ENCODE data around the gene ATP8A2. TPM values are rescaled to one million over a fixed set of nuclear protein-coding genes. Genes with fewer than 3 reads are reported as not detected.

Gene ATP8A2
- total and polyA plus RNA-seq, 9 of the 15 experiments (the other 6 are each of a cell fraction or from before 2014, with no cell fraction given) = under 0.01 to 0.33 (median 0.06) TPM; not detected in 4

DNA sequence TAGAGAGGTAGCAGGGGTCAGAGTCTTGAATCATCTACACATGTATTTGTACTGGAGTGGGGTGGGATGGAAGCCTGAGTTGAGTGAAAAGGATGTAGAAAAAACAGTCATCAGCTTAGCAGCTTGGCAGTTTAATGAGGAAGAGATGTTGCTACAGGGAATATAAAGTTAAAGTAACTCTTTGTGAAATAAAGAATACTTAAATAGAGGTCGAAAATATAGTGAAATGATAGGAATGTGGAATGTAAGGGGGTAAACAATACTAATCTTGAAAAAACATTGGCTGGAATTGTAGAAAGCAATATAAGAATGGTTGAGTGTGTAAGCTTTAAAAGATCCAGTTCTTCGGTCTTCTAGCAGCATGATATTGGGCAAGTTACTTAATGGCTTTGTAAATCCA, 47.7 kb upstream of the ATP8A2 start (continued):
- no peak for TF ChIP-seq HNRNPLL (IDR thresholded peaks at IDR 0.05; ENCODE audit: low read depth, low read length, poor library complexity, severe bottlenecking)
- TF ChIP-seq, protein P1, sequence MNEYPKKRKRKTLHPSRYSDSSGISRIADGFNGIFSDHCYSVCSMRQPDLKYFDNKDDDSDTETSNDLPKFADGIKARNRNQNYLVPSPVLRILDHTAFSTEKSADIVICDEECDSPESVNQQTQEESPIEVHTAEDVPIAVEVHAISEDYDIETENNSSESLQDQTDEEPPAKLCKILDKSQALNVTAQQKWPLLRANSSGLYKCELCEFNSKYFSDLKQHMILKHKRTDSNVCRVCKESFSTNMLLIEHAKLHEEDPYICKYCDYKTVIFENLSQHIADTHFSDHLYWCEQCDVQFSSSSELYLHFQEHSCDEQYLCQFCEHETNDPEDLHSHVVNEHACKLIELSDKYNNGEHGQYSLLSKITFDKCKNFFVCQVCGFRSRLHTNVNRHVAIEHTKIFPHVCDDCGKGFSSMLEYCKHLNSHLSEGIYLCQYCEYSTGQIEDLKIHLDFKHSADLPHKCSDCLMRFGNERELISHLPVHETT (CRISPR knock-in tag; conservative IDR thresholded peaks at IDR 0.05 in 1 of 2, IDR thresholded peaks at IDR 0.05 in 1 of 2) = no peak
- TF ChIP-seq, protein P2, sequence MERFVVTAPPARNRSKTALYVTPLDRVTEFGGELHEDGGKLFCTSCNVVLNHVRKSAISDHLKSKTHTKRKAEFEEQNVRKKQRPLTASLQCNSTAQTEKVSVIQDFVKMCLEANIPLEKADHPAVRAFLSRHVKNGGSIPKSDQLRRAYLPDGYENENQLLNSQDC (CRISPR knock-in tag; IDR thresholded peaks at IDR 0.05) = no peak

DNA sequence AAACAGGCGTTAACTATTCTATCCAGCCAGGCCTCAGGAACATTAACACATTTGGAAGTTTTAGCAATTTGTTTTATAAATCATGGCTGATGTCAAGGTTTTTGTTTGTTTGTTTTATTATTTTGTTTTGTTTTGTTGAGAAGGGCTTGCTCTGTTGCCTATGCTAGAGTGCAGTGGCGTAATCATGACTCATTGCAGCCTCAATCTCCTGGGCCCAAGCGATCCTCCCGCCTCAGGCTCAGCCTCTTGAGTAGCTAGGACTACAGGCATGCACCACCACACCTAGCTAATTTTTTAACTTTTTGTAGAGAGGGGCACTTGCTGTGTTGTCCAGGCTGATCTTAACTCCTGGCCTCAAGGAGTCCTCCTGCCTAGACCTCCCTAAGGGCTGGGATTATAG, 42.1 kb upstream of the ATP8A2 start:
- 0 out of 2 replicates have a peak, but pooled peaks have one; percentile 18 for TF ChIP-seq FOSL1 (tag; conservative IDR thresholded peaks at IDR 0.05)
- no peak for TF ChIP-seq KLF13 (tag; IDR thresholded peaks at IDR 0.05; ENCODE audit: borderline replicate concordance, low read depth)
- TF ChIP-seq STAT5B (CRISPR knock-in tag; IDR thresholded peaks at IDR 0.05) = no peak
- TF ChIP-seq, protein P3, sequence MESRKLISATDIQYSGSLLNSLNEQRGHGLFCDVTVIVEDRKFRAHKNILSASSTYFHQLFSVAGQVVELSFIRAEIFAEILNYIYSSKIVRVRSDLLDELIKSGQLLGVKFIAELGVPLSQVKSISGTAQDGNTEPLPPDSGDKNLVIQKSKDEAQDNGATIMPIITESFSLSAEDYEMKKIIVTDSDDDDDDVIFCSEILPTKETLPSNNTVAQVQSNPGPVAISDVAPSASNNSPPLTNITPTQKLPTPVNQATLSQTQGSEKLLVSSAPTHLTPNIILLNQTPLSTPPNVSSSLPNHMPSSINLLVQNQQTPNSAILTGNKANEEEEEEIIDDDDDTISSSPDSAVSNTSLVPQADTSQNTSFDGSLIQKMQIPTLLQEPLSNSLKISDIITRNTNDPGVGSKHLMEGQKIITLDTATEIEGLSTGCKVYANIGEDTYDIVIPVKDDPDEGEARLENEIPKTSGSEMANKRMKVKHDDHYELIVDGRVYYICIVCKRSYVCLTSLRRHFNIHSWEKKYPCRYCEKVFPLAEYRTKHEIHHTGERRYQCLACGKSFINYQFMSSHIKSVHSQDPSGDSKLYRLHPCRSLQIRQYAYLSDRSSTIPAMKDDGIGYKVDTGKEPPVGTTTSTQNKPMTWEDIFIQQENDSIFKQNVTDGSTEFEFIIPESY (CRISPR knock-in tag; IDR thresholded peaks at IDR 0.05) = peak; percentile 25; the same call in 1 of the 2 replicates
- H4K20me1 ChIP-seq (replicated peaks; ENCODE audit: control insufficient read depth, insufficient read depth, low read length) = no peaks in the 10 kb centered on the region
- FAIRE-seq = no peak
- no peak overlapping the region for H2AFZ ChIP-seq (ENCODE audit: low read depth, low read length)
- no peaks in the 10 kb centered on the region for H3K9me3 ChIP-seq (replicated peaks; ENCODE audit: control insufficient read depth, insufficient read depth, low read depth, low read length)
- no peaks in the 10 kb centered on the region for H3K4me1 ChIP-seq (replicated peaks in 1 of 2; ENCODE audit: control insufficient read depth in 2 of 2, insufficient read depth in 2 of 2, low read length in 2 of 2)
- peaks cover 13% of the 10 kb centered on the region; the same call in 2 of the 3 replicates for H3K79me2 ChIP-seq (ENCODE audit: control insufficient read depth, insufficient read depth, low read length)
- no peak for ATAC-seq
- 97% methylated on average over 4 of the region's 4 CpGs for WGBS (ENCODE audit: insufficient coverage, low coverage, missing lambda C conversion rate)
- H3K4me2 ChIP-seq (ENCODE audit: insufficient read depth, low read length) = no peak overlapping the region
- no peak for DNase-seq (ENCODE audit: extremely low read depth in 1 of 4, low spot score in 3 of 4)
- H3K4me3 ChIP-seq = no peak overlapping the region
- in situ Hi-C loops (cut with MboI) = no loop called here
- BruUV-seq (replicated peaks) = no TSS peak
- peaks cover 92% of the 10 kb centered on the region for H3K36me3 ChIP-seq (ENCODE audit: control insufficient read depth, insufficient read depth, low read length)
- ChIA-PET CTCF (ENCODE audit: low intra/inter-chr PET ratio) (no interaction called here), POLR2A (no interaction called here)
- H3K27me3 ChIP-seq (ENCODE audit: control insufficient read depth in 2 of 2, insufficient read depth in 2 of 2, low read length in 2 of 2) = no peaks in the 10 kb centered on the region
- no peak overlapping the region for H3K27ac ChIP-seq (ENCODE audit: extremely low read depth, low read depth, low read length)
- no peak overlapping the region for H3K9ac ChIP-seq (ENCODE audit: insufficient read depth in 1 of 2, low read depth in 2 of 2, low read length in 2 of 2)
- H3K9me1 ChIP-seq (ENCODE audit: control insufficient read depth, insufficient read depth, low read length) = no peaks in the 10 kb centered on the region
- intact Hi-C loops (cut with micrococcal nuclease) = no loop called here

Data from K562 (cell line).